Memory B cell (primary cell): ENCODE data around the gene CSF2.
"Not testable (repeated sequence)": the region's sequence is repeated elsewhere in the genome, so short reads cannot be mapped to it uniquely, and the experiment has no call there.

Experiments used
- ATAC-seq: fragments of 150-1000 bp; cut with Tn5 transposase; 2 replicates; pipeline ENCODE4 v1.10.0; 2021; ENCODE audit warnings: low read depth, mild to moderate bottlenecking, moderate library complexity
- DNase-seq, 2 donors: peaks; one replicate each; pipeline ENCODE4 v3.0.0; 2022; ENCODE audit warnings: low spot score in 2 of 2
- H3K27ac Mint-ChIP-seq: one replicate; pipeline ENCODE4 v1.8.0; 2022; ENCODE audit warnings: mild to moderate bottlenecking, moderate library complexity, mixed read lengths
- H3K27me3 Mint-ChIP-seq: one replicate; pipeline ENCODE4 v1.8.0; 2022; ENCODE audit warnings: mixed read lengths
- H3K36me3 Mint-ChIP-seq: one replicate; pipeline ENCODE4 v1.8.0; 2022; ENCODE audit warnings: mild to moderate bottlenecking, mixed read lengths
- H3K4me1 Mint-ChIP-seq: one replicate; pipeline ENCODE4 v1.8.0; 2022; ENCODE audit warnings: mixed read lengths
- H3K4me3 Mint-ChIP-seq: one replicate; pipeline ENCODE4 v1.8.0; 2022; ENCODE audit warnings: mild to moderate bottlenecking, moderate library complexity, mixed read lengths
- H3K9me3 Mint-ChIP-seq: one replicate; pipeline ENCODE4 v1.8.0; 2022; ENCODE audit warnings: mixed read lengths

The CSF2 gene

DNA sequence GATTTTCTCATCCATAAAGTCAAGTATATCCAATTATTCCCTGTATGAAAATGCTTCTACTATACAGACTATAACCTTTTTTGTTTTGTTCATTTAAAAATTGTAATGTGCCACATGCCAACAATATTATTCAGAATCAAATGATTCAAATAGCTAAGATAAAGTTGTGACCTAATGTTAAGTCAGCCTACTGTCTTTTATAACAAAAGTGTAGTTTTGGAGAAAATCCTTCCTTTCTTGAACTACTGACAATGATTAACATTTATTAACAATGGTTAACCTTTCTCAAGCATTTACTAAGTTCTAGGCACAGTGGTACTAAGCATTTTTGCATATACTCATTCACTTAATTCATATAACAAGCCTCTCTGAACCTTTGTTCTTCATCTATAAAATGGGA, 25.0 kb downstream of the CSF2 start:
- no peak for DNase-seq
- Mint-ChIP-seq H3K27ac (peak overlapping the region; percentile 30), H3K27me3 (no peaks in the 10 kb centered on the region), H3K36me3 (no peaks in the 10 kb centered on the region), H3K4me1 (peaks cover 45% of the 10 kb centered on the region), H3K4me3 (no peak overlapping the region), H3K9me3 (no peaks in the 10 kb centered on the region)
- no peak for ATAC-seq

DNA sequence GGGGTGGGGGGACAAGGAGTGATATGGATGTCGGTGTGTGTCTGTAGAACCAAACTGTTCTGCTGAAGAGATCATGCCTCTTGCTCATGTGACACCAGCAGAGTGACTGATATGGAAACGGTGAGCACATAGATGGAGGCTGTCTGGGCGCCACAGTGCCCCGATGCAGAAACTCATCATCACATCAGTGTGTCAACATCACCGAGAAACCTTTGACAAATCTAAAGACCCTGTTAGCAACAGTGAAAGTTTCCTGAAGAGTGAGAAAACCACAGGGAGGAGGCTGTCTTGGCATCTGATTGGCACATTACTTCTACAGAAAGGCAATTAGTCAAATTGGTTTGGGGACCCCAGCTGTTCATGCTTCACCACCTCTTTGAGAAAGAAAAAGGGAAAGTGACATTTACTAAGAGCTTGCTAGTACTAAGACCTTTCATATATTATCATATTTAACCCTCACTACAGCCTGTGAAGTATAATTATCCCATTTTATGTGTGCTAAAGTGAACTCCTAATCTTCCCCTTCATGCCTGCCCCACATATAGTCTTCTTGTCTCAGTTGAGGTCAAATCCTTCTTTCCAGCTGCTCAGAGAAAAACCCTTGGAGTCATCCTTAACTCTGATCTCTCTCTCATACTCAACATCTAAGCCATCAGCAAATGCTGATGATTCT, 25.6 kb downstream of the CSF2 start:
- DNase-seq (no peak), ATAC-seq (no peak)
- H3K4me3 Mint-ChIP-seq = peak overlapping the region; percentile 15
- no peaks in the 10 kb centered on the region for H3K9me3 Mint-ChIP-seq
- peak overlapping the region; percentile 30 for H3K27ac Mint-ChIP-seq
- peaks cover 48% of the 10 kb centered on the region for H3K4me1 Mint-ChIP-seq
- no peaks in the 10 kb centered on the region for H3K36me3 Mint-ChIP-seq
- no peaks in the 10 kb centered on the region for H3K27me3 Mint-ChIP-seq

DNA sequence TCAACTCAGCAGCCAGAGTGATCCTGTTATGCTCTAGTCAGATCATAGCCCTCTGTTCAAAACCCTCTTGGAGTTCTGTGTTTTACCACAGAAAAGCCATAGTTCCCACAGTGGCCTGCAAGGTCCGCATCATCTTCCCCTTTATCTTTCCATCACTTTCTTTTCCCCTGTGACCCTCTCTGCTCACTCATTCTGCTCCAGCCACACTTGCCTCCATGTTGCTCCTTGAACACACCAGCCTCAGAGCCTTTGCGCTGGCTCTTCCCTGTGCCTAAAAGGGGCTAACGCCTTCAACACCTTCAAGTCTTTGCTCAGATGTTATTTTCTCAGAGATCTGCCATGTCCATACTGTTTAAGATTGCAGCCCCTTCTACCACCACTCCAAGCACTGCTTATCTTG, 26.3 kb downstream of the CSF2 start:
- ATAC-seq (no peak), DNase-seq (no peak)
- Mint-ChIP-seq H3K9me3 (no peaks in the 10 kb centered on the region), H3K36me3 (no peaks in the 10 kb centered on the region), H3K4me3 (no peak overlapping the region), H3K4me1 (peaks cover 51% of the 10 kb centered on the region), H3K27ac (no peak overlapping the region), H3K27me3 (no peaks in the 10 kb centered on the region)

DNA sequence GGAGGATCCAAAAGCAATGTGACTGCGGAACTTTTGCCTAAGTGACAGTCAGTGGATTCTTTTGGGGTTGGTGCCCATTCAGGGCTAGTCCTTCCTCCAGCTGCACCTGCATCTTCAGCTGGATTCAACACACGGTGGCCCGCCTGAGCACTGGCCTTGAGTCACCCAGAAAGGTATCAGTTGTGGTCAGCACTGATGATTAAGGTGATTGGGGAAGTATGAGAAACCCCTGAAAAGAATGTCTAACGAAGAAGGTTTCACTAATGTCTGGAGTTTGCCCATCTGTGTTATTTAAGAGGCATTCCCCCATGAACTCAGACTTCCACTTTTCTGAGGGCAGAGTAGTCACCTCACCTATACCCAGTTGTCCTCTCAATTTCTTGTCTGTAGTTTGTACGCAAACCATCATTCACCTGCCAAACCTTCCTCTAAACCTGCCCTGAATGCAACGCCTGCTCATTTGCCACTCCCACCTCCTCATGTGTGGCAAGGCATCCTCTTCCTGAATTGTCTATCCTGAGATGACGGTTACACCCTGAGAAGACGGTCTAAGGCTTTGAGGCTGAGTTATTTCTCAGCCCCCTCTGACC, 27.2 kb downstream of the CSF2 start:
- H3K36me3 Mint-ChIP-seq = no peaks in the 10 kb centered on the region
- peak; percentile 61 for ATAC-seq
- H3K27ac Mint-ChIP-seq = no peak overlapping the region
- peak in 1 of 2 donors; percentile 21 for DNase-seq
- peaks cover 48% of the 10 kb centered on the region for H3K4me1 Mint-ChIP-seq
- no peaks in the 10 kb centered on the region for H3K9me3 Mint-ChIP-seq
- H3K27me3 Mint-ChIP-seq = no peaks in the 10 kb centered on the region
- H3K4me3 Mint-ChIP-seq = peak overlapping the region; percentile 35

DNA sequence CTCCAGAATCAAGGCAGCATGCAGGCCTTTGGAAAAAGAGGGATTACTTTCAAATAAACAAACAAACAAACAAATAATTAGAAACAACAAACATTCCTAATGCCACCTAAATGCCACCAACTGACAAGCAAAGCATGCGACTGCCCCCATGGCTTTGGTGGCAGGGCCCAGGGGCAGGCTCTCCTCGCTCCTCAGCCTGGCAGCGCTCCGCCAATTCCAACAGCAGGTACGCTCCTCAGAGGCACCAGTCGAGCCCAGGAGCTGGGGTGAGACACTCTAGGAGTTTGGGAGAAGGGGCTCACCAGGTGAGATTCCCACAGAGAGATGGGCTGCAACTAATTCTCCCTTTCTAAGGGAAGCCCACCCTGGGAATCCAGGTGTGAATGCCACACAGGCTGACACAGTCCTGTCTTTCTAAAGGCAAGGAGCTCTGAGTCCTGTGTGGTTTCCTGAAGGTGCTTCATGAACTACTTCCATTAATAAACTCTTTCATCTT, 27.8 kb downstream of the CSF2 start:
- H3K9me3 Mint-ChIP-seq = no peaks in the 10 kb centered on the region
- H3K4me1 Mint-ChIP-seq = peaks cover 48% of the 10 kb centered on the region
- no peak overlapping the region for H3K27ac Mint-ChIP-seq
- DNase-seq (no peak), ATAC-seq (no peak)
- H3K4me3 Mint-ChIP-seq = peak overlapping the region; percentile 35
- no peaks in the 10 kb centered on the region for H3K27me3 Mint-ChIP-seq
- H3K36me3 Mint-ChIP-seq = no peaks in the 10 kb centered on the region

DNA sequence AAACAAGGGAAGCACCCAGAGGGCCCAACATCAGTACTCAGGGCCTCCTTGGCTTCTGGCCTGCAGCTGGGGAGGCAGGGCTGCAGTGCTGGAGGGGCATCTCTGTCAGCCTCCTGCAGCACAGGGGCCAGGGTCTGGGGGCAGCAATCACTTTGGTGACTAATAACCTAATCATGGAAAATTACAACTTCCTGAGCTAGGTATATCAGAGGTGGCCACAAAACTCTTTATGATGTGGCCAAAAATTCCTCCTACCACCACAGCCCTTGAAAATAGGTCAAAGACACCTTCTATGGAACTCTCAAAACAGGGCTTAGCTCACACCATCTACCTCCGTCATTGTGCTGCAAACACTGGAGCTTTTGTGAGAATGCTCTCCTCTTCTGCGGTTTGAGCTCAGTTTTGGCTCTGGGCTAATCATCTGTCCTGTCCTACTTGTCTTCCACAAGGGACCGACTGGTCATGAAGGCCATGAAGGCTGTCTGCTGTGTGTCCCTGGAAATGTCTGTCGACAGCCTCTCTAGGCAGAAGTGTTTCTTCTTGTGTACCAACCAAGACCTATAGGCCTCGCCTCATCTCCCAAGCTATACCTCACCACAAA, 28.6 kb downstream of the CSF2 start:
- Mint-ChIP-seq H3K4me3 (no peak overlapping the region), H3K27ac (peak overlapping the region; percentile 35), H3K27me3 (no peaks in the 10 kb centered on the region), H3K4me1 (peaks cover 52% of the 10 kb centered on the region), H3K9me3 (no peaks in the 10 kb centered on the region), H3K36me3 (no peaks in the 10 kb centered on the region)
- DNase-seq = no peak
- no peak for ATAC-seq

DNA sequence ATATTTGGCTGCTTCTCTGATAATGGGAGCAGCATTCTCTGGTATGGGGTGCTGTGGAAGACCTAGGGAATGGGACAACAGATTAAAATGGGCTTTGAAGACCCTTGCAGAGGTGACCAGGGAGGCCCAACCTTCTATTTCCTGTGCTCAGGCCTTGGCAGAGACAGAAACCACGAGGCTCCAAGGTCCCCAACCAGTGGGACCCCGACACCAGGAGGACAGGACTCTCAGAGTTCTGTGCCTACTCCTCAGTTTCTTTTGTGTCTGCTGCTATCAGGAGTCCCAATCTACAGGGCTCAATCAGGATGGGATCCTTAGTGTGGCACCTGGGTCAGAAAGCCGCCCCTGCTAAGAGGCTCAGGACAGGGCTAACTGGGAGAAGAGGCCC, 29.3 kb downstream of the CSF2 start:
- Mint-ChIP-seq H3K9me3 (no peaks in the 10 kb centered on the region), H3K36me3 (no peaks in the 10 kb centered on the region), H3K4me3 (no peak overlapping the region), H3K27me3 (no peaks in the 10 kb centered on the region), H3K4me1 (peaks cover 55% of the 10 kb centered on the region), H3K27ac (peak overlapping the region; percentile 35)
- DNase-seq = no peak
- ATAC-seq = no peak

DNA sequence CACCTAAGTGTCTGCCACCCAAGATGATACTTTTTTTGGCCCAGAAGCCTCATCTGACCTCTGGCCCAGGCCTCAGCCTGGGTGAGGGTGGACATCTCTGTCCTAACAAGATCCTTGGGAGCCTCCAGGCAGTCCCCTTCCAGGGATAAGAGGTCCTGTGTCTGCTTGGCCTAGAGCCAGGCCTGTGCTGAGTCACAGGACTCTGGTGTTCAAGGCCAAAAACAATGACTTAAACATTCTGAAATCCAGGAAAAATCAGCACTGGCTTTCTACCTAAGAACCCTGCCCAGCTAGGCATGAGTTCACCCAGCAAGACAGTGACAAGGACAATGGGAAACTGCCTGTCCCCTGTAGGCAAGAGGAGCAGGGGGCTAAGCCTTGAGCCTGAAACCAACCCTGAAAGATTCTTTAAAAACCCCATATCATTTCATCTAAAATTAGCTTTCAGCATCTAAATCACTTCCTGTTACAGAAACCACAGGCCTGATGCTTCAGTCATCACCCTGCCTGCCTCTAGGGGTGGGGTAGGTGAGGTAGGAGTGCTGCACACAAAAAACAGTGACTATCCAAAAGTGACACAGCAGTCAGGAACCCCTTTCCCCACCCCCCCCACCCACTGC, 29.9 kb downstream of the CSF2 start:
- no peaks in the 10 kb centered on the region for H3K36me3 Mint-ChIP-seq
- H3K27ac Mint-ChIP-seq = peak overlapping the region; percentile 35
- H3K9me3 Mint-ChIP-seq = no peaks in the 10 kb centered on the region
- DNase-seq = peak; percentile 28 to 47
- H3K4me1 Mint-ChIP-seq = peaks cover 55% of the 10 kb centered on the region
- H3K27me3 Mint-ChIP-seq = no peaks in the 10 kb centered on the region
- H3K4me3 Mint-ChIP-seq = peak overlapping the region; percentile 22
- ATAC-seq = peak; percentile 83

DNA sequence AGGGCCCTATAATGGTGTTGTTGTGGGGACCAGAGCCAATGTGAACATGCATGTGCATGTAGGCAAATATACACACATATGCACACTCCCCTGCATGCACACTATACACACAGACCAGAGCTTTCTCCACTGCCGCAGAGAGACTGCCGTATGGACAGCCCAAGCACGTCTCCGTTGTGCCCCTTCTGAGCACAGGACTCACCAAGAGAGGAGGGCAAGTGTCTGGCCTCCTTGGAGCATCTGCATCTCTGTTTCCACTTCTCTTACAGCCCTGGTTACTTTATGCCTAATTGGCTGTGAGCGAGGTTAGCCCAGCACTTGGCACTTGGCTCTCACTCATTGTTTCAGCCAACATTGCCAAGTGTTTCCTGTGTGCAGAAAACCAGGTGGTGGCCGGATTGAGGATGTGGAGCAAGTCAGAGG, 30.4 kb downstream of the CSF2 start:
- Mint-ChIP-seq H3K27me3 (no peaks in the 10 kb centered on the region), H3K9me3 (no peaks in the 10 kb centered on the region), H3K36me3 (no peaks in the 10 kb centered on the region), H3K4me3 (peak overlapping the region; percentile 45), H3K4me1 (peaks cover 53% of the 10 kb centered on the region), H3K27ac (peak overlapping the region; percentile 42)
- peak; percentile 18 for ATAC-seq
- no peak for DNase-seq

DNA sequence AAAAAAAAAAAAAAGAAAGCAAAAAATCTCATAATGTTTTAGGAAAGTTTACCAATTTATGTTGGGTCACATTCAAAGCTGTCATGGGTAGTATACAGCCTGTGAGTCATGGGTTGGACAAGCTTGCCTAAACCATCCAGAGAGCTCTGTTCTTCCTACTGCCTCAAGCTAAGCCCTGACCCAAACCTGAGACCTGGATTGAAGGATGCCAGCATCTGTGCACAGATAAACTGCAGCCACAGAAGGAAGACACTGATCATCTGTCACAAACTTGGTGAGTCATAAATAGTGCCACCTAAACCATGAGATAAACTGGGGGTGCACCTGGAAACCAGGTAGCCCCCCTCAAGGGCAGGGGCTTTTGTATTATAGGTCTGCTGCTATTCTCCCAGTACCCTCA, 31.0 kb downstream of the CSF2 start:
- peaks cover 47% of the 10 kb centered on the region for H3K4me1 Mint-ChIP-seq
- no peaks in the 10 kb centered on the region for H3K27me3 Mint-ChIP-seq
- no peak overlapping the region for H3K4me3 Mint-ChIP-seq
- no peaks in the 10 kb centered on the region for H3K9me3 Mint-ChIP-seq
- DNase-seq = no peak
- ATAC-seq = no peak
- H3K36me3 Mint-ChIP-seq = no peaks in the 10 kb centered on the region
- peak overlapping the region; percentile 42 for H3K27ac Mint-ChIP-seq

DNA sequence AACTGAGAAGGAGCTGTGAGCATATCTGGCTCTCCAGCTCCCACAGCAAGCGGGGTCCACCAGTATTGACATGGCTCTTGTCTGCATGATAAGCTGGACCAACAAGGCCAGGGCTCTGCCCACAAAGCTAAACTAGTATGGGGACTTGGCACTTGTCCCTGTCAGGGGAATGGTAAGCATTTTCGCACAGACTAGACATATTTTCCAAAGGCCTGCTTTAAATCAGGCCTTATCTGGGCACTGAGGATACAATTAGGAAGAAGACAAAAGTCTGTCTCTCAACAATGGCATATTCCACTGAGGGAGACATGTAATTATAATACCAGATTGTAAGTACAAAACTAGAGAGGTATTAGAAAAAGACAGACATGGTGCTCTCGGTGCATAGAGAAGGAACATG, 32.1 kb downstream of the CSF2 start:
- ATAC-seq = no peak
- no peaks in the 10 kb centered on the region for H3K9me3 Mint-ChIP-seq
- H3K4me3 Mint-ChIP-seq = no peak overlapping the region
- H3K27ac Mint-ChIP-seq = no peak overlapping the region
- H3K36me3 Mint-ChIP-seq = no peaks in the 10 kb centered on the region
- H3K4me1 Mint-ChIP-seq = peaks cover 39% of the 10 kb centered on the region
- no peaks in the 10 kb centered on the region for H3K27me3 Mint-ChIP-seq
- DNase-seq = no peak

DNA sequence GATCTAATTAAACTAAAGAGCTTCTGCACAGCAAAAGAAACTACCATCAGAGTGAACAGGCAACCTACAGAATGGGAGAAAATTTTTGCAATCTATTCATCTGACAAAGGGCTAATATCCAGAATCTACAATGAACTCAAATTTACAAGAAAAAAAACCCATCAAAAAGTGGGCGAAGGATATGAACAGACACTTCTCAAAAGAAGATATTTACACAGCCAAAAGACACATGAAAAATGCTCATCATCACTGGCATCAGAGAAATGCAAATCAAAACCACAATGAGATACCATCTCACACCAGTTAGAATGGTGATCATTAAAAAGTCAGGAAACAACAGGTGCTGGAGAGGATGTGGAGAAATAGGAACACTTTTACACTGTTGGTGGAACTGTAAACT, 34.9 kb downstream of the CSF2 start:
- not testable (repeated sequence) for H3K4me3 Mint-ChIP-seq, ATAC-seq, H3K27me3 Mint-ChIP-seq, H3K27ac Mint-ChIP-seq, DNase-seq, H3K9me3 Mint-ChIP-seq, H3K36me3 Mint-ChIP-seq
- H3K4me1 Mint-ChIP-seq = peaks cover 22% of the 10 kb centered on the region

DNA sequence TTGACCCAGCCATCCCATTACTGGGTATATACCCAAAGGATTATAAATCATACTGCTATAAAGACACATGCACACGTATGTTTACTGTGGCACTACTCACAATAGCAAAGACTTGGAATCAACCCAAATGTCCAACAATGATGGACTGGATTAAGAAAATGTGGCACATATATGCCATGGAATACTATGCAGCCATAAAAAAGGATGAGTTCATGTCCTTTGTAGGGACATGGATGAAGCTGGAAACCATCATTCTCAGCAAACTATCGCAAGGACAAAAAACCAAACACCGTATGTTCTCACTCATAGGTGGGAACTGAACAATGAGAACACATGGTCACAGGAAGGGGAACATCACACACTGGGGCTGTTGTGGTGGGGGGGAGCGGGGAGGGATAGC, 35.4 kb downstream of the CSF2 start:
- H3K27me3 Mint-ChIP-seq, H3K4me3 Mint-ChIP-seq: not testable (repeated sequence)

DNA sequence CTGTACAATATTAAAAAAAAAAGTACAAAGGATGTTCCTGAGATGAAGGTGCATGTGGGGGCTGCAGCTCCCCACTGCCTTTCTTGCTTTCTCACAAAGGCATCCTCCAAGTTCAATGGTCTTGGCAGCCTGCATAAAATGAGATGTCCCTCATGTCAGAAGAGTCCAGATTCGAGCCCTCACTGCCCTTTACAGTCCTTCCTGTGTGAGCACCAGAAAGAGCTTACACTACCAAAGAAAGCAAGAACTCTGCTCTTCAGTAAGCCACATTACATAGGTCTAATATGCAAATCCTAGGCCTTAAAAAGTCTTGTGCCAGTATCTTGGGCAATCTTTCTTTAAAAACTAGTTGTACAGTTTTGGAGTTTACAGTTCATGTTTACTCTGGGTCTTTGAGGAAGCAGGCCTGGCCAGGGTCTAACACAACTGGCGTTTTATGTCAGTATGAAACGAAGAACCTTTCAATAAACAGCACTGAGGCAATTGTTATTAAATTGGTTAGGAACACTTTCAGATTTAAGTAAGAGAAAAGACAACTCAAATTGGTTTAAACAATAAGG, 36.0 kb downstream of the CSF2 start:
- ATAC-seq (no peak), DNase-seq (no peak)
- no peaks in the 10 kb centered on the region for H3K36me3 Mint-ChIP-seq
- peaks cover 1% of the 10 kb centered on the region for H3K9me3 Mint-ChIP-seq
- H3K4me3 Mint-ChIP-seq = no peak overlapping the region
- peaks cover 14% of the 10 kb centered on the region for H3K4me1 Mint-ChIP-seq
- no peaks in the 10 kb centered on the region for H3K27me3 Mint-ChIP-seq
- no peak overlapping the region for H3K27ac Mint-ChIP-seq

More for the DNA sequence above, 35.4 kb downstream of the CSF2 start:
- not testable (repeated sequence) for ATAC-seq, H3K36me3 Mint-ChIP-seq, H3K9me3 Mint-ChIP-seq, H3K27ac Mint-ChIP-seq, DNase-seq
- H3K4me1 Mint-ChIP-seq = peaks cover 17% of the 10 kb centered on the region
